ENCODE measurements around the gene TMEM86B. TPM values are rescaled to one million over a fixed set of nuclear protein-coding genes. Genes with fewer than 3 reads are reported as not detected.
"Not testable (repeated sequence)": the region's sequence is repeated elsewhere in the genome, so short reads cannot be mapped to it uniquely, and the experiment has no call there.

The TMEM86B gene
- total RNA-seq, 1 donor: 2.5 TPM

- H3K4me3 ChIP-seq (ENCODE audit: insufficient read depth, low read length): peak overlapping the region; percentile 46
- no peak overlapping the region for H2AFZ ChIP-seq (ENCODE audit: low read length)
- H3K4me2 ChIP-seq (ENCODE audit: insufficient read depth, low read length): peak overlapping the region; percentile 55
- no peak for TF ChIP-seq CTCF (IDR thresholded peaks at IDR 0.05; ENCODE audit: extremely low read depth, low read depth, low read length)
- peaks cover 2% of the 10 kb centered on the region for H4K20me1 ChIP-seq (ENCODE audit: insufficient read depth, low read length)
- DNase-seq (ENCODE audit: insufficient read length, low spot score, missing footprints): peak; percentile 99
- H3K79me2 ChIP-seq (ENCODE audit: insufficient read depth, low read length): no peaks in the 10 kb centered on the region
- no peaks in the 10 kb centered on the region for H3K9me3 ChIP-seq (ENCODE audit: low read depth, low read length)
- H3K4me1 ChIP-seq (ENCODE audit: insufficient read depth, low read length): peaks cover 26% of the 10 kb centered on the region
- H3K27me3 ChIP-seq (ENCODE audit: insufficient read depth, low read length): no peaks in the 10 kb centered on the region
- no peaks in the 10 kb centered on the region for H3K36me3 ChIP-seq (ENCODE audit: insufficient read depth, low read length)
- no peak overlapping the region for H3K27ac ChIP-seq (ENCODE audit: low read depth, low read length)
These were observed 21.7 kb downstream of the TMEM86B start for GRCh38 chr19:55206664-55207500.

DNA sequence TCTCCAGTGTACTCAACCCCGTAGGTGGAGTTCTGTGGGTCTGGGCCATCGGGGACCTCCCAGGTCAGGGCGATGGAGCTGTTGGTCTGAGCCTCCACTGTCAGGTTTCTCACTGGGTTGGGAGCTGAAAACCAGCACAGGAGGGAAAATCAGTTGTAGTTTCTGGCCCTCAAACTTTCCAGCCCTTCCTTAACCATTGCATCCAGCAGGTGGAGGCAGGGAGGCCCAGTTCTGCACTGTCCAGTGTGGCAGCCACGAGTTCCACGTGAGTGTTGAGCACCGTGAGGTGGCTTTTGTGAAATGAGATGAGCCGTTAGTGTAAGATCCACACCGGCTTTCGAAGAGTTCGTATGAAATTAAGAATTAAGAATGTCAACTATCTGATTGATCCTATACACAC, 26.4 kb downstream of the TMEM86B start:
- H3K36me3 ChIP-seq (ENCODE audit: insufficient read depth, low read length); H3K27ac ChIP-seq (ENCODE audit: low read depth, low read length); H3K79me2 ChIP-seq (ENCODE audit: insufficient read depth, low read length); H2AFZ ChIP-seq (ENCODE audit: low read length); H3K4me1 ChIP-seq (ENCODE audit: insufficient read depth, low read length); H4K20me1 ChIP-seq (ENCODE audit: insufficient read depth, low read length); H3K9me3 ChIP-seq (ENCODE audit: low read depth, low read length); H3K27me3 ChIP-seq (ENCODE audit: insufficient read depth, low read length); H3K4me2 ChIP-seq (ENCODE audit: insufficient read depth, low read length); H3K4me3 ChIP-seq (ENCODE audit: insufficient read depth, low read length): not testable (repeated sequence)
- TF ChIP-seq CTCF (IDR thresholded peaks at IDR 0.05; ENCODE audit: extremely low read depth, low read depth, low read length): peak; percentile 37
- peak; percentile 79 for DNase-seq (ENCODE audit: insufficient read length, low spot score, missing footprints)

DNA sequence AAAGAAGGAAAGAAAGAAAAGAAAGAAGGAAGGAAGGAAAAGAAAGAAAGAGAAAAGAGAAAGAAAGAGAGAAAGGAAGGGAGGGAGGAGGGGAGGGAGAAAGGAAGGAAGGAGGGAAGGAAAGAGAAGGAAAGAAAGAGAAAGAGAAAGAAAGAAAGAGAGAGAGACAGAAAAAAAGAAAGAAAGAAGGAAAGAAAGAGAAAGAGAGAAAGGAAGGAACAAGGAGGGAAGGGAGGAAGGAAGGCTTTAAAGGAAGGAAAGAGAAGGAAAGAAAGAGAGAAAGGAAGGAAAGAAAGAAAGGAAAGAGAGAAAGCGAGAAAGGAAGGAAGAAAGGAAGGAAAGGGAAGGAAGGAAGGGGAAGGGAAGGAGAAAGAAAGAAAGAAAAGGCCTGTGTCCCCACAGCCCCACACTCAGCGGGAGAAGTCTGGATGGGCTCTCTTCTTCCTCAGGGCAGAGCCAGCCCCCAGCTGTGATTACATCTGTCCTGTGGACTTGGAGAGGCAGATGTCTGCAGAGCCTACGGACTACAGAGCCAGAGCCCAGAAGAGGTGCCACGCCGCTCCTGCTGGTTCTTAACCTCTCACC, 28.9 kb downstream of the TMEM86B start:
- H3K4me2 ChIP-seq (ENCODE audit: insufficient read depth, low read length): no peak overlapping the region
- H4K20me1 ChIP-seq (ENCODE audit: insufficient read depth, low read length): no peaks in the 10 kb centered on the region
- H3K9me3 ChIP-seq (ENCODE audit: low read depth, low read length): no peaks in the 10 kb centered on the region
- no peaks in the 10 kb centered on the region for H3K27me3 ChIP-seq (ENCODE audit: insufficient read depth, low read length)
- no peaks in the 10 kb centered on the region for H3K4me1 ChIP-seq (ENCODE audit: insufficient read depth, low read length)
- H3K27ac ChIP-seq (ENCODE audit: low read depth, low read length): no peak overlapping the region
- DNase-seq (ENCODE audit: insufficient read length, low spot score, missing footprints): no peak
- no peak for TF ChIP-seq CTCF (IDR thresholded peaks at IDR 0.05; ENCODE audit: extremely low read depth, low read depth, low read length)
- H3K36me3 ChIP-seq (ENCODE audit: insufficient read depth, low read length): no peaks in the 10 kb centered on the region
- H3K4me3 ChIP-seq (ENCODE audit: insufficient read depth, low read length): no peak overlapping the region
- H3K79me2 ChIP-seq (ENCODE audit: insufficient read depth, low read length): no peaks in the 10 kb centered on the region
- H2AFZ ChIP-seq (ENCODE audit: low read length): no peak overlapping the region

DNA sequence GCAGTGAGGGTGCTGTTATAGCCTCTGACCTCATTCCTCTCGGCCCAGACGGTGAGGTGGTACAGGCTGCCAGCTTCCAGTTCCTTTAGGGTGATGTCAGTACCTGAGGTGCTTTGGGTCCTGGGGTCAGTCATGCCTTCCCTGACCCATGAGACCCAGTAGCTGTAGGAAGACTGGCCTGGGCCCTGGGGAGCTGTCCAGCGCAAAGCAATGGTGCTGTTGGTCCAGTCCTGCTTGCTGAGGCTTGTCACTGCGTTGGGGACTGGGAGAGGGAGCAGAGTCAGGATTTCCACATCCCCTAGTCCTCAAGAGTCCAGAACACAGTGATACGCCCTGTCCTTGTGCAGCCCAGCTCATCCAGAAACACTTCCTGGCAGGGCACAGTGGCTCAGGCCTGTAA, 29.9 kb downstream of the TMEM86B start:
- H3K27ac ChIP-seq (ENCODE audit: low read depth, low read length): no peak overlapping the region
- TF ChIP-seq CTCF (IDR thresholded peaks at IDR 0.05; ENCODE audit: extremely low read depth, low read depth, low read length): no peak
- no peak overlapping the region for H3K4me2 ChIP-seq (ENCODE audit: insufficient read depth, low read length)
- H4K20me1 ChIP-seq (ENCODE audit: insufficient read depth, low read length): no peaks in the 10 kb centered on the region
- H3K4me1 ChIP-seq (ENCODE audit: insufficient read depth, low read length): no peaks in the 10 kb centered on the region
- no peak for DNase-seq (ENCODE audit: insufficient read length, low spot score, missing footprints)
- no peak overlapping the region for H2AFZ ChIP-seq (ENCODE audit: low read length)
- no peaks in the 10 kb centered on the region for H3K27me3 ChIP-seq (ENCODE audit: insufficient read depth, low read length)
- H3K4me3 ChIP-seq (ENCODE audit: insufficient read depth, low read length): no peak overlapping the region
- H3K79me2 ChIP-seq (ENCODE audit: insufficient read depth, low read length): no peaks in the 10 kb centered on the region
- no peaks in the 10 kb centered on the region for H3K9me3 ChIP-seq (ENCODE audit: low read depth, low read length)
- no peaks in the 10 kb centered on the region for H3K36me3 ChIP-seq (ENCODE audit: insufficient read depth, low read length)

Data from osteoblast (primary cell).